Progenitor cell of endocrine pancreas (in vitro differentiated cells): ENCODE results near the gene KIF9. TPM values are rescaled to one million over a fixed set of nuclear protein-coding genes. Genes with fewer than 3 reads are reported as not detected.

Source experiments
- DNase-seq: peaks from one replicate; pipeline ENCODE4 v3.0.0; 2021; ENCODE audit warnings: low spot score; ENCODE audit not compliant: unreplicated experiment
- H3K27ac Mint-ChIP-seq: 2 replicates; pipeline ENCODE4 v1.8.0; 2021; ENCODE audit warnings: mild to moderate bottlenecking, moderate library complexity, mixed read lengths
- H3K27me3 Mint-ChIP-seq: 2 replicates; pipeline ENCODE4 v1.8.0; 2021; ENCODE audit warnings: mixed read lengths
- H3K36me3 Mint-ChIP-seq: 2 replicates; pipeline ENCODE4 v1.8.0; 2022; ENCODE audit warnings: mixed read lengths; ENCODE audit not compliant: insufficient read depth
- H3K4me1 Mint-ChIP-seq: 2 replicates; pipeline ENCODE4 v1.8.0; 2021; ENCODE audit warnings: low read depth, mixed read lengths
- H3K4me3 Mint-ChIP-seq: 2 replicates; pipeline ENCODE4 v1.8.0; 2021; ENCODE audit warnings: low read depth, mild to moderate bottlenecking, moderate library complexity, mixed read lengths
- H3K9me3 Mint-ChIP-seq: 2 replicates; pipeline ENCODE4 v1.8.0; 2021; ENCODE audit warnings: low read depth, mixed read lengths
- CTCF ChIP-seq: fragments of 200-600 bp; sonication (generic); IDR thresholded peaks from one replicate; pipeline ENCODE4 v1.5.0; 2021; ENCODE audit warnings: antibody characterized with exemption, mild to moderate bottlenecking; ENCODE audit not compliant: unreplicated experiment
- total RNA-seq: library from RNA; stranded (reverse); gene quantifications from 2 replicates; pipeline ENCODE4 v1.2.1, GENCODE V29; 2021

KIF9 gene
- total RNA-seq, 1 donor from 2014 or later: 14.2 TPM

- no peak overlapping the region for H3K27ac Mint-ChIP-seq
- H3K27me3 Mint-ChIP-seq: no peaks in the 10 kb centered on the region
- no peak for TF ChIP-seq CTCF
- H3K9me3 Mint-ChIP-seq: no peaks in the 10 kb centered on the region
- no peaks in the 10 kb centered on the region for H3K4me1 Mint-ChIP-seq
- peaks cover 5% of the 10 kb centered on the region for H3K36me3 Mint-ChIP-seq
- no peak for DNase-seq
- no peak overlapping the region for H3K4me3 Mint-ChIP-seq
These were observed 8.7 kb upstream of the KIF9 start for GRCh38 chr3:47291158-47291753.

- peaks cover 6% of the 10 kb centered on the region for H3K36me3 Mint-ChIP-seq
- H3K27ac Mint-ChIP-seq: peak overlapping the region; percentile 63
- DNase-seq: no peak
- H3K9me3 Mint-ChIP-seq: no peaks in the 10 kb centered on the region
- no peak overlapping the region for H3K4me3 Mint-ChIP-seq
- TF ChIP-seq CTCF: no peak
- H3K27me3 Mint-ChIP-seq: no peaks in the 10 kb centered on the region
- peaks cover 2% of the 10 kb centered on the region for H3K4me1 Mint-ChIP-seq
These were observed 6.6 kb upstream of the KIF9 start for GRCh38 chr3:47288966-47289910.

- H3K27ac Mint-ChIP-seq: peak overlapping the region; percentile 99
- no peaks in the 10 kb centered on the region for H3K9me3 Mint-ChIP-seq
- H3K27me3 Mint-ChIP-seq: no peaks in the 10 kb centered on the region
- H3K4me1 Mint-ChIP-seq: peaks cover 21% of the 10 kb centered on the region
- DNase-seq: no peak
- TF ChIP-seq CTCF: no peak
- peak overlapping the region; percentile 100 for H3K4me3 Mint-ChIP-seq
- H3K36me3 Mint-ChIP-seq: peaks cover 3% of the 10 kb centered on the region
These were observed 1.2 kb upstream of the KIF9 start for GRCh38 chr3:47283591-47284364.

GRCh38 chr3:47283193-47283537 is 566 bp upstream of the KIF9 start:
- TF ChIP-seq CTCF: no peak
- peaks cover 1% of the 10 kb centered on the region for H3K36me3 Mint-ChIP-seq
- peak overlapping the region; percentile 100 for H3K4me3 Mint-ChIP-seq
- H3K4me1 Mint-ChIP-seq: peaks cover 21% of the 10 kb centered on the region
- DNase-seq: no peak
- H3K9me3 Mint-ChIP-seq: no peaks in the 10 kb centered on the region
- peak overlapping the region; percentile 99 for H3K27ac Mint-ChIP-seq
- H3K27me3 Mint-ChIP-seq: no peaks in the 10 kb centered on the region

- no peaks in the 10 kb centered on the region for H3K9me3 Mint-ChIP-seq
- H3K4me1 Mint-ChIP-seq: peaks cover 21% of the 10 kb centered on the region
- no peaks in the 10 kb centered on the region for H3K27me3 Mint-ChIP-seq
- no peak for TF ChIP-seq CTCF
- H3K4me3 Mint-ChIP-seq: no peak overlapping the region
- no peak overlapping the region for H3K27ac Mint-ChIP-seq
- DNase-seq: no peak
- peaks cover 3% of the 10 kb centered on the region for H3K36me3 Mint-ChIP-seq
These were observed 2.1 kb downstream of the KIF9 start for GRCh38 chr3:47280519-47280918.
